ENCODE measurements around the gene KIF26B.

Gene KIF26B

DNA sequence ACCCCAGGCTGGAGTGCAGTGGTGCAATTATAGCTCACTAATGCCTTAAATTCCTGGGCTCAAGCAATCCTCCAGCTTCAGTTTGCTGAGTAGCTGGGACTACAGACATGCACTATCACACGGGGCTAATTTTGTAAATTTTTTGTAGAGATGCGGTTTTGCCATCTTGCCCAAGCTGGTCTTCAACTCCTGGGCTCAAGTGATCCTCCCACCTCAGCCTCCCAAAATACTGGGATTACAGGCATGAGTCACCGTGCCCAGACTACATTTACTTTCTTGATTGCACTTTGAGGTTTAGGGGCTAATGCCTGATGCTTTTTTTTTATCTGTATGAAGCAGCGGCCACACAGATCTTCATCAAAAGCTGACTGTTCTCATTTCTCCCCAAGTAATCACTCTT, 124.6 kb downstream of the KIF26B start:
- DNase-seq (ENCODE audit: low read depth in 2 of 2), result no peak

- no peak for DNase-seq (ENCODE audit: low read depth in 2 of 2)
Measured at GRCh38 chr1:245283001-245283400, 128.2 kb downstream of the KIF26B start.

DNA sequence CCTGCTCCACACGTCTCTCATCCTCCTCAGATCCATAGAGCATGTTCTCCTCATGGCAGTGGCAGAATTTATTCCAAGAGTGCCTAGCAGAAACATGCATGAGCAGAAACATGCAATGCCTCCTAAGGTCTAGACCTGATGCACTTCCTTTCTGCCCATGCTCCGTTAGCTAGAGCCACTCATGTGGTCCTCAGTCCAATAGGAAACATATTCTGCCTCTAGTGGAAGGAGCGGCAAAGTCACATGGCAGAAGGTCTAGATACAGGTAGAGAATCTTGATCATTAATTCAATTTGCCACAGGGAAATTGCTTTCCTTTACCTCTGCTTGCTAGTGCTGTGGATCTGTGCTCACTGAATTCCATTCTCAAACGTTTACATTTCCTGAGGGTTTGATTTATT, 130.4 kb downstream of the KIF26B start:
- no peak for DNase-seq (ENCODE audit: low read depth in 2 of 2)

GRCh38 chr1:245288796-245289195, 134.0 kb downstream of the KIF26B start:
- DNase-seq (ENCODE audit: low read depth in 2 of 2), result no peak

GRCh38 chr1:245290836-245291235, 136.1 kb downstream of the KIF26B start:
- no peak for DNase-seq (ENCODE audit: low read depth in 2 of 2)

DNA sequence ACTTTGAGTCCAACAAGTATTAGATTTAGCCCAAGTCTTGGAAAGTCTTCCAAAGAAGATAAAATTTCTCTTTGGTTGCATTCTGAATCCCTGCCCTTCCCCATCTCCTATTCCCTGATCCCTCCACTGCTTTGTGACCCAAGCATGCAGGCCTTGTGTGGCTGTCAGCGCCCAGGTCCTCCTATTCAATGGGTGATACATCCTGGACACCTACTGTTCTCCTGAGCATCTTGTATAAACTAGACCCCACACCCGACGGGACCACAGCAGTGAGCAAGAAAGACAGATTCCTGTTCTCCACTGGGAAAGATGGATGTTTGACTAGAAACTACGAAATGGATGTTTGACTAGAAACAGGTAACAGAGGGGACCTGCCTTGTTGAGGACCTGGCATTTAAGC, 136.6 kb downstream of the KIF26B start:
- no peak for DNase-seq (ENCODE audit: low read depth in 2 of 2)

DNA sequence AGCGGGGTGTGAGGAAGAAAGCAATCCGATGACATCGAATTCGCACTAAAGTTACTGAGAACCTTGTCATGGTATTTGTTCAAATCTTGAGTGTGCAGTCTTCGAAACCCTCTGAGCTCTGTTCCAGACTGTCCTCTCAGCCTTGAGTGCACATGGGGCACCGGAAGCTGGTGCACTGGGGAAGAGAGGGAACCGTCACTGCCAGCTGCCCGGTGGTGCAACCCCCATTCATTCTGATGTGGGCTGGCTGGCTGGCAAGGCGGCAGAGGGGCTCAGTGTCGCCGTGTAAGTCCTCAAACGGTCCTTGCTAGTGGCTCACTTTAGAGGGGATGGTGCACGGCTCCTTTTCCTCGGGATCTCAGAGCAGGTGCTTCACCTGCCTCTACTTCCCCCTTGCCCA, 137.4 kb downstream of the KIF26B start:
- DNase-seq (ENCODE audit: low read depth in 2 of 2), result no peak

GRCh38 chr1:245292553-245292952, 137.8 kb downstream of the KIF26B start:
- DNase-seq (ENCODE audit: low read depth in 2 of 2), result no peak

GRCh38 chr1:245294020-245294419, 139.2 kb downstream of the KIF26B start:
- no peak for DNase-seq (ENCODE audit: low read depth in 2 of 2)

- DNase-seq (ENCODE audit: low read depth in 2 of 2), result no peak
Measured at GRCh38 chr1:245298781-245299180, 144.0 kb downstream of the KIF26B start.

DNA sequence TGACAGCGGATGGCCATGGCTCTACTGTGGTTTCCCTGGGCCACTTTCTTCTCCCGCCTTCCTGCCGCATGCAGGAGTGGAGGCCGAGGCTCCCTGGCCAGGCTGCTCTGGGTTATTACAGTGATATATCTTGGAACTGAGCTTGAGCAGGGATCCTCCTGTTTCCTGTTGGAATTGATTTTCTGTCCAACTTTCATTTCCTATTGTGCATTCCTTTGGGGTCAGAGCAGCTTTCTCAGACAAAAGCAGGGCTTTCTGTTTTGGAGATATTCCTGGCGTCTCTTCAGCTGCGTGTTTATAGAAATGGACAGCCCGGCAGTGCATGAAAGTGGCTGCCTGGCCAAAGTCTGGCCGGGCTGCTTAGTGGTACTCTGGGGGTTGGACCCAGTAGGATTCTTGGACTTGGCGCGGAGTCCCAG, 146.4 kb downstream of the KIF26B start:
- no peak for DNase-seq (ENCODE audit: low read depth in 2 of 2)

- DNase-seq (ENCODE audit: low read depth in 2 of 2), result no peak
Measured at GRCh38 chr1:245301921-245302320, 147.1 kb downstream of the KIF26B start.

GRCh38 chr1:245304698-245305097, 149.9 kb downstream of the KIF26B start:
- DNase-seq (ENCODE audit: low read depth in 2 of 2), result no peak

- DNase-seq (ENCODE audit: low read depth in 2 of 2), result no peak
Measured at GRCh38 chr1:245306020-245306419, 151.2 kb downstream of the KIF26B start.

DNA sequence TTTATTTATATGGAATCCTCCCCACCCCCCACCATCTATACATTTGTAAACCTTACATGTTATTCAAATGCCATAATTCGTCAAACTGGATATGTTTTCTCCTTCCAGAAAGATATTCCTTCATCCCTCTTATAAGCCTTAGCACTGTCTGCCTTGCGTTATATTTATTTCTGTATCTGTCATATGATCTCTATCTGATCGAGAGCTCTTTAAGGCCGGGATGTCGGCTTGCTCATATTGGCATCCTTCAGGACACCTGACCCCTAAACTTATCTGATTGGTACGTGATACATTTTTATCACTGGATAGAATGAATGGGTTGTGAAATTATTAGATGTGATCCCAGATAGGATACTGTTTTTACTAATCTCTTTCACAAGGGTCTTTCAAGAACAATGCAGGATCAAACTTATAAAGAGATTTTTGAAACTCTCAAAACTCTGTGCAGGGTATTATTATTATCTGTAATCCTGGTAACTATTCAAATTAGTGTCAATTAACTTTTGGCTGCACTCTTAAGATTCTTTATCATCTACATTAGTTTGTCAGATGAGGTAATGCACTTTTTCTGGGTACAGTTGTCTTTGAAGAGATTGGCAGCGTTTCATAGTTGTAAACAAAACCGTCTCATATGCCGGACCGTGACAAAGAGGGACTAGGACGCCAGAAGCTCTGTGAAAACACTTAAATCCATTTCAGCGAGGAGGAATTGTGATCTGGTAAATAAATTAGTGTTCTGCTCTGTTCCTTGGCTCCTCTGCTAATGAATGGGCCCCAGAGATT, 152.0 kb downstream of the KIF26B start:
- no peak for DNase-seq (ENCODE audit: low read depth in 2 of 2)

DNA sequence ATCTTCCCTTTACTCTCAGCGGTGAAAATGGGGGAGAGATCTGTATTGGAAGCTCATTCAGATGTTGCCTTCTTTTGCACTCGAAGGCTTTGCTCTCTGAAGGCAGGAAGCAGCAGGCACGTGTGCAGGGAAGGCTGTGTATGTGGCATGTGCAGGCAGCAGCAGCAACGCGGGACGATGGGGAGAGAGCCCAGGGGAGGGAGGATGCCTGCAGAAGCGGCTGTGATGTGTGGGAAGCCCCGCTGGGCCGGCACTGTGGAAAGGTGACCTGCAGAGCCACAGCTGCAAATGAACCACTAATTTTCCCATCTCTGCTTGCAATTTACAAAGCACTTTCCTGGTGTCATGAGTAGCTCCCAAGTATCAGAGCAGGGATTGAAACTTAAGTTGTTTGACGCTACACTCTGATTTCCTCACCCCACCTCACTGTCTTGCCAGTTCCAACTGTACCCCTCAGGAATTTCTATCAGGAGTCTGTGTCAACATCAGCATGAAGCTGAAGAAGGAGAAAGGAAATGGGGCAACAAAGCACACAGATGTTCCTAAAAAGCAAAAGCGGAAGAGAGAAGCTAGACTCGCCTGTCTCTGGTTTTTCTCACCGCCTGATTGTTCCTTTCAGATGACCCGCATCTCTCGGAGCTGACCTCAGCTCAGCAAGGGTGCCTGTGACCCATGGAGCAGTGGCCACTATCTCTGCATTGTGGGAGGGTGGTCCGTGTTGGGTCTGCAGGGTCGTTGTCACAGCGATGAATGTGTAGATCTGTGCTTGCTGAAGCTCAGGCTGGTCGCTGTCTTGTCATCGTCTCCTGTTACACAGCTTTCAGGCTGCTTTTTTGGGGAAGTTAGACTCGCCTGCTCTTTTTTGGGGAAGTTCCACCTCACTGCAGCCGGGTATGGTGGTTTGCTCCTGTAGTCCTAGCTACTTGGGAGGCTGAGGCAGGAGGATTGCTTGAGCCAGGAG, 156.1 kb downstream of the KIF26B start:
- DNase-seq (ENCODE audit: low read depth in 2 of 2), result no peak

DNA sequence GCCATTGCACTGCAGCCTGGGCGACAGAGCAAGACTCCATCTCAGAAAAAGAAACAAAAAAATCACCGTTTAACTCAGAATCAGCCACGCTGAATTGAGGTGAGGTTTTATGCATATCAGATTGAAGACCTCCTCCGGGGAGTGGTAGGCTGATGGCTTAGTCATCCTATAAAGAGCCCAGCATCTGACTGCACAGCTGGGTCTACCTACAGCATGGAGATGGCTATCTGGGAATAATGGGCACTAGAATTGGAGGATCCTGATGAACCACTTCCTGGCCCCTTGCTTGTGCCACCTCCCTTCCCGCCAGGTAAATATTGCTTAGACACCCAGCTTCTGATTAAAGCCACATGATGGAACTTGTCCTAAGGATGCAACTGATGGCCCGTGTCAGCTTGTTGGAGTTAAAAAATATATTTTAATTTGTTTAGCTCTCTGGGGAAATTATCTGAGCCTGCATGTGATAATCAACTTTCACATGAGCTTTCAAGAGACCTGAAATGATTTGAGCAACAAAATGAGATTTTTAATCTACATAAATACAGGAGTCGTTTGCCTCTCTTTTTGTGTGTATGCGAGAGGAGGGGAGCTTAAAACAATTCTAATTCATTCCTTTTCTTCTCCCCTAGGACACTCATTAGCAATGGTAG, 157.2 kb downstream of the KIF26B start:
- DNase-seq (ENCODE audit: low read depth in 2 of 2), result no peak

GRCh38 chr1:245313576-245313975, 158.8 kb downstream of the KIF26B start:
- DNase-seq (ENCODE audit: low read depth in 2 of 2), result no peak

GRCh38 chr1:245316784-245317183, 162.0 kb downstream of the KIF26B start:
- no peak for DNase-seq (ENCODE audit: low read depth in 2 of 2)

GRCh38 chr1:245317217-245317616, 162.4 kb downstream of the KIF26B start:
- no peak for DNase-seq (ENCODE audit: low read depth in 2 of 2)

DNA sequence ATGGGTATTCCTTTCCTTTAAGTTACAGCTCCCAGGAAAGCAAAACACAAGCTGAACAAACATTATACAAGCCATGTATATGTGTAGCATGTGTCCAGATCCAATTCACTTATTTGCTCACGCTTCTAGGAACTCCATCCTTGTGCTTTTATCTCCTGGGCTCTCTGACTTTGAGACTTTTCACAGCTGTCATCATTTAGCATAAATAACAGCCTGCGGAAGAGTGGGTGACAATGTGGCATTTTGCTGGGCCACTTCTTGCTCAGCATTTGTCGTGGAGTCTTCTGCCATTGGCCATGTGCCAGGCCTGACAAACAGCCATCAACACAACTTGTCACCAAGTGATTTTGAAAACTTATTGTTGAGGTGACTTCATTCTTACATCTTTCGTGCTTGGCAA, 164.3 kb downstream of the KIF26B start:
- no peak for DNase-seq (ENCODE audit: low read depth in 2 of 2)

GRCh38 chr1:245322673-245323072, 167.9 kb downstream of the KIF26B start:
- no peak for DNase-seq (ENCODE audit: low read depth in 2 of 2)

Measured in stimulated activated CD8-positive, alpha-beta memory T cell treated with anti-CD3 and anti-CD28 coated beads, Interleukin-2, amount 100 ng/mL, for 48 hours (primary cell).